Smooth muscle cell of the pulmonary artery (primary cell): Measurements from ENCODE around the gene ITGA7. TPM values are rescaled to one million over a fixed set of nuclear protein-coding genes. Genes with fewer than 3 reads are reported as not detected.

Experiments used
- total RNA-seq: library from RNA; depleted of rRNA; stranded (reverse); fragments of >200 nt; gene quantifications from 2 replicates; pipeline ENCODE4 v1.2.3, GENCODE V29; 2014

Gene ITGA7
- total RNA-seq: 77.4 and 184 TPM in 2 replicates

GRCh38 chr12:55707841-55708694, at the start of gene ITGA7:
Gene ITGA7, minus strand, starts transcription at chr12:55707904. Its CDS starts 222 bp downstream, at chr12:55707682.

GRCh38 chr12:55742719-55743405, 35.2 kb upstream of the ITGA7 start, which contains the start of gene GDF11:
Gene GDF11, plus strand, starts transcription at chr12:55743122. Its CDS starts 195 bp downstream, at chr12:55743317.

GRCh38 chr12:55728939-55729818, 21.5 kb upstream of the ITGA7 start, which contains the start of gene CD63:
Gene CD63, minus strand, starts transcription at chr12:55729009. Its CDS starts 668 bp downstream, at chr12:55728341.

GRCh38 chr12:55720071-55720564, 12.4 kb upstream of the ITGA7 start, which contains the start of gene RDH5:
Gene RDH5, plus strand, starts transcription at chr12:55720393. Its CDS starts 792 bp downstream, at chr12:55721185.

GRCh38 chr12:55715833-55716581, 8.3 kb upstream of the ITGA7 start, which contains the start of gene BLOC1S1:
Gene BLOC1S1, plus strand, starts transcription at chr12:55716046. Its CDS starts 6 bp downstream, at chr12:55716052.

GRCh38 chr12:55636853-55637252, 70.9 kb downstream of the ITGA7 start, which contains the start of gene OR10P1:
Gene OR10P1, plus strand, starts transcription at chr12:55636892. Its CDS starts 0 bp downstream, at chr12:55636892.

Other genes with a start within 250 kb of the ITGA7 start
- not detected in 2 replicates for gene OR6C70, start 237.8 kb downstream of the ITGA7 start, total RNA-seq
- gene OR6C68, start 215.5 kb downstream of the ITGA7 start, total RNA-seq: not detected in 2 replicates
- gene OR6C4, start 158.3 kb downstream of the ITGA7 start, total RNA-seq: not detected in 2 replicates
- not detected in 2 replicates for gene OR2AP1, start 135.4 kb downstream of the ITGA7 start, total RNA-seq
- gene OR10P1, start 71.0 kb downstream of the ITGA7 start, total RNA-seq: not detected in 2 replicates
- gene BLOC1S1, start 8.1 kb upstream of the ITGA7 start, total RNA-seq: 36.1 and 41.2 TPM in 2 replicates
- 13.8 and 34.9 TPM in 2 replicates for gene RDH5, start 12.5 kb upstream of the ITGA7 start, total RNA-seq
- gene CD63, start 21.1 kb upstream of the ITGA7 start, total RNA-seq: 1,787 and 2,090 TPM in 2 replicates
- 12.2 and 15.3 TPM in 2 replicates for gene GDF11, start 35.2 kb upstream of the ITGA7 start, total RNA-seq
- gene SARNP, start 109.8 kb upstream of the ITGA7 start, total RNA-seq: 44.2 and 48.0 TPM in 2 replicates
- gene ORMDL2, start 110.1 kb upstream of the ITGA7 start, total RNA-seq: 27.8 and 30.4 TPM in 2 replicates
- 54.3 and 56.2 TPM in 2 replicates for gene DNAJC14, start 121.7 kb upstream of the ITGA7 start, total RNA-seq
- gene MMP19, start 135.0 kb upstream of the ITGA7 start, total RNA-seq: 5.8 and 16.2 TPM in 2 replicates
- gene PYM1, start 220.0 kb upstream of the ITGA7 start, total RNA-seq: 18.1 and 19.2 TPM in 2 replicates
- 62.4 and 86.8 TPM in 2 replicates for gene DGKA, start 223.3 kb upstream of the ITGA7 start, total RNA-seq